Neural progenitor cell (in vitro differentiated cells): ENCODE results near the gene CYBA. TPM values are rescaled to one million over a fixed set of nuclear protein-coding genes. Genes with fewer than 3 reads are reported as not detected.

Experiments used
- DNase-seq: peaks from one replicate; pipeline ENCODE4 v3.0.0-alpha.2; 2016; ENCODE audit warnings: low spot score
- H2AFZ ChIP-seq: fragments of 200-600 bp; sonication (generic); replicated peaks from 2 replicates; pipeline ENCODE4 v1.6.1; 2016; ENCODE audit warnings: antibody characterized with exemption
- H3F3A ChIP-seq: fragments of 200-600 bp; sonication (generic); 2 replicates; pipeline ENCODE4 v1.6.1; 2016; ENCODE audit warnings: antibody characterized with exemption, low read depth
- H3K27ac ChIP-seq: fragments of 200-600 bp; sonication (generic); 2 replicates; pipeline ENCODE4 v1.5.1; 2016; ENCODE audit warnings: mild to moderate bottlenecking
- H3K27me3 ChIP-seq: fragments of 200-600 bp; sonication (generic); 2 replicates; pipeline ENCODE4 v1.6.1; 2016; ENCODE audit warnings: mild to moderate bottlenecking, moderate library complexity
- H3K36me3 ChIP-seq: fragments of 200-600 bp; sonication (generic); 2 replicates; pipeline ENCODE4 v1.5.1; 2016
- H3K4me1 ChIP-seq: fragments of 200-600 bp; sonication (generic); 2 replicates; pipeline ENCODE4 v1.6.1; 2016; ENCODE audit warnings: mixed run types
- H3K4me2 ChIP-seq: fragments of 200-600 bp; sonication (generic); 2 replicates; pipeline ENCODE4 v1.6.1; 2016
- H3K4me3 ChIP-seq: fragments of 200-600 bp; sonication (generic); 2 replicates; pipeline ENCODE4 v1.5.1; 2016
- H3K79me2 ChIP-seq: fragments of 200-600 bp; sonication (generic); 2 replicates; pipeline ENCODE4 v1.6.1; 2016; ENCODE audit warnings: low read depth
- H3K9ac ChIP-seq: fragments of 200-600 bp; sonication (generic); 2 replicates; pipeline ENCODE4 v1.6.1; 2016
- H3K9me3 ChIP-seq: fragments of 200-600 bp; sonication (generic); 2 replicates; pipeline ENCODE4 v1.5.1; 2016; ENCODE audit warnings: low read depth
- H4K20me1 ChIP-seq: fragments of 200-600 bp; sonication (generic); 2 replicates; pipeline ENCODE4 v1.6.1; 2016; ENCODE audit warnings: low read depth
- H3K27ac Mint-ChIP-seq: 3 replicates; pipeline ENCODE4 v1.8.0; 2021; ENCODE audit warnings: mixed read lengths
- H3K27me3 Mint-ChIP-seq: 2 replicates; pipeline ENCODE4 v1.8.0; 2022; ENCODE audit warnings: low read depth, mild to moderate bottlenecking, inconsistent platforms, moderate library complexity, mixed read lengths; ENCODE audit not compliant: insufficient read depth
- H3K36me3 Mint-ChIP-seq: 3 replicates; pipeline ENCODE4 v1.8.0; 2021; ENCODE audit warnings: mixed read lengths
- H3K4me1 Mint-ChIP-seq: 3 replicates; pipeline ENCODE4 v1.8.0; 2021; ENCODE audit warnings: mixed read lengths
- H3K4me3 Mint-ChIP-seq: 3 replicates; pipeline ENCODE4 v1.8.0; 2021; ENCODE audit warnings: mild to moderate bottlenecking, moderate library complexity, mixed read lengths
- H3K9me3 Mint-ChIP-seq: 3 replicates; pipeline ENCODE4 v1.8.0; 2020; ENCODE audit warnings: mixed read lengths
- EZH2 ChIP-seq: fragments of 200-600 bp; sonication (generic); IDR thresholded peaks from 2 replicates; pipeline ENCODE4 v1.6.1; 2017; ENCODE audit warnings: antibody characterized with exemption, mild to moderate bottlenecking, moderate library complexity
- EZH2phosphoT487 ChIP-seq: fragments of 200-600 bp; sonication (generic); IDR thresholded peaks from 2 replicates; pipeline ENCODE4 v1.6.1; 2017; ENCODE audit warnings: antibody characterized with exemption
- total RNA-seq: library from RNA; depleted of rRNA; stranded (reverse); fragments of >200 nt; gene quantifications from 2 replicates; pipeline ENCODE4 v1.2.3, GENCODE V29; 2015; ENCODE audit warnings: low replicate concordance
- TF ChIP-seq, protein P1 (sequence below): fragments of 200-600 bp; sonication (generic); IDR thresholded peaks from 2 replicates; pipeline ENCODE4 v1.5.1; 2017; ENCODE audit warnings: antibody characterized with exemption, mild to moderate bottlenecking

CYBA gene
- total RNA-seq, 1 donor from 2014 or later = 29.9 TPM

GRCh38 chr16:88629835-88630234, 21.0 kb downstream of the CYBA start:
- peaks cover 4% of the 10 kb centered on the region for H3K4me1 ChIP-seq
- H3K9me3 Mint-ChIP-seq = no peaks in the 10 kb centered on the region
- H2AFZ ChIP-seq = no peak overlapping the region
- H3K36me3 Mint-ChIP-seq = peaks cover 5% of the 10 kb centered on the region
- H3K27me3 ChIP-seq = peaks cover 11% of the 10 kb centered on the region
- no peak overlapping the region for H3K4me3 Mint-ChIP-seq
- H3K27ac ChIP-seq = no peak overlapping the region
- no peaks in the 10 kb centered on the region for H3K36me3 ChIP-seq
- no peak overlapping the region for H3K4me2 ChIP-seq
- peaks cover 27% of the 10 kb centered on the region for H3F3A ChIP-seq
- H3K9ac ChIP-seq = no peak overlapping the region
- H4K20me1 ChIP-seq = peaks cover 22% of the 10 kb centered on the region
- TF ChIP-seq, protein P1, sequence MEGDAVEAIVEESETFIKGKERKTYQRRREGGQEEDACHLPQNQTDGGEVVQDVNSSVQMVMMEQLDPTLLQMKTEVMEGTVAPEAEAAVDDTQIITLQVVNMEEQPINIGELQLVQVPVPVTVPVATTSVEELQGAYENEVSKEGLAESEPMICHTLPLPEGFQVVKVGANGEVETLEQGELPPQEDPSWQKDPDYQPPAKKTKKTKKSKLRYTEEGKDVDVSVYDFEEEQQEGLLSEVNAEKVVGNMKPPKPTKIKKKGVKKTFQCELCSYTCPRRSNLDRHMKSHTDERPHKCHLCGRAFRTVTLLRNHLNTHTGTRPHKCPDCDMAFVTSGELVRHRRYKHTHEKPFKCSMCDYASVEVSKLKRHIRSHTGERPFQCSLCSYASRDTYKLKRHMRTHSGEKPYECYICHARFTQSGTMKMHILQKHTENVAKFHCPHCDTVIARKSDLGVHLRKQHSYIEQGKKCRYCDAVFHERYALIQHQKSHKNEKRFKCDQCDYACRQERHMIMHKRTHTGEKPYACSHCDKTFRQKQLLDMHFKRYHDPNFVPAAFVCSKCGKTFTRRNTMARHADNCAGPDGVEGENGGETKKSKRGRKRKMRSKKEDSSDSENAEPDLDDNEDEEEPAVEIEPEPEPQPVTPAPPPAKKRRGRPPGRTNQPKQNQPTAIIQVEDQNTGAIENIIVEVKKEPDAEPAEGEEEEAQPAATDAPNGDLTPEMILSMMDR = no peak
- no peak for TF ChIP-seq EZH2
- no peak for TF ChIP-seq EZH2phosphoT487
- H3K79me2 ChIP-seq = no peaks in the 10 kb centered on the region
- H3K4me3 ChIP-seq = no peak overlapping the region
- H3K9me3 ChIP-seq = no peaks in the 10 kb centered on the region
- no peak for DNase-seq
- no peak overlapping the region for H3K27ac Mint-ChIP-seq
- H3K4me1 Mint-ChIP-seq = no peaks in the 10 kb centered on the region
- peaks cover 5% of the 10 kb centered on the region for H3K27me3 Mint-ChIP-seq

- no peaks in the 10 kb centered on the region for H3K9me3 ChIP-seq
Measured at GRCh38 chr16:88628512-88628974, 22.3 kb downstream of the CYBA start.

GRCh38 chr16:88627531-88628411, 23.1 kb downstream of the CYBA start:
- Histone ChIP-seq H3K4me2 (no peak overlapping the region), H2AFZ (no peak overlapping the region), H3K4me3 (no peak overlapping the region), H3K27me3 (no peaks in the 10 kb centered on the region), H3F3A (peaks cover 10% of the 10 kb centered on the region), H3K9ac (no peak overlapping the region), H3K27ac (no peak overlapping the region), H3K36me3 (no peaks in the 10 kb centered on the region), H3K4me1 (no peaks in the 10 kb centered on the region), H3K9me3 (no peaks in the 10 kb centered on the region), H3K79me2 (no peaks in the 10 kb centered on the region), H4K20me1 (peaks cover 9% of the 10 kb centered on the region)
- no peak overlapping the region for H3K4me3 Mint-ChIP-seq
- peaks cover 2% of the 10 kb centered on the region for H3K27me3 Mint-ChIP-seq
- TF ChIP-seq, protein P1 = no peak
- TF ChIP-seq EZH2phosphoT487 (no peak), EZH2 (no peak)
- no peak overlapping the region for H3K27ac Mint-ChIP-seq
- no peaks in the 10 kb centered on the region for H3K9me3 Mint-ChIP-seq
- no peak for DNase-seq
- H3K36me3 Mint-ChIP-seq = peaks cover 11% of the 10 kb centered on the region
- no peaks in the 10 kb centered on the region for H3K4me1 Mint-ChIP-seq

More at GRCh38 chr16:88628512-88628974, 22.3 kb downstream of the CYBA start:
- Histone ChIP-seq H3K36me3 (no peaks in the 10 kb centered on the region), H3K79me2 (no peaks in the 10 kb centered on the region), H3K4me3 (no peak overlapping the region), H3K9ac (no peak overlapping the region), H3K27me3 (no peaks in the 10 kb centered on the region), H3K27ac (peak overlapping the region; percentile 29), H3K4me2 (no peak overlapping the region), H2AFZ (no peak overlapping the region), H4K20me1 (peaks cover 13% of the 10 kb centered on the region), H3K4me1 (no peaks in the 10 kb centered on the region), H3F3A (peaks cover 16% of the 10 kb centered on the region)
- peak; percentile 72 for DNase-seq
- Mint-ChIP-seq H3K4me1 (no peaks in the 10 kb centered on the region), H3K27me3 (peaks cover 5% of the 10 kb centered on the region), H3K9me3 (no peaks in the 10 kb centered on the region), H3K36me3 (peaks cover 7% of the 10 kb centered on the region), H3K27ac (no peak overlapping the region), H3K4me3 (no peak overlapping the region)
- TF ChIP-seq EZH2 = no peak
- no peak for TF ChIP-seq EZH2phosphoT487
- TF ChIP-seq, protein P1 = peak; percentile 66
